GM19023 (cell line): ENCODE results near the gene FAM168A.
A peak's percentile ranks its signal among the peaks of the same experiment; 100 is the strongest.
"Not testable (repeated sequence)": the region's sequence is repeated elsewhere in the genome, so short reads cannot be mapped to it uniquely, and the experiment has no call there.

Source experiments
- ATAC-seq: cut with Tn5 transposase; IDR thresholded peaks from one replicate; pipeline ENCODE4 v1.9.1; 2021; ENCODE audit warnings: mild to moderate bottlenecking, moderate library complexity; ENCODE audit not compliant: unreplicated experiment

The FAM168A gene

DNA sequence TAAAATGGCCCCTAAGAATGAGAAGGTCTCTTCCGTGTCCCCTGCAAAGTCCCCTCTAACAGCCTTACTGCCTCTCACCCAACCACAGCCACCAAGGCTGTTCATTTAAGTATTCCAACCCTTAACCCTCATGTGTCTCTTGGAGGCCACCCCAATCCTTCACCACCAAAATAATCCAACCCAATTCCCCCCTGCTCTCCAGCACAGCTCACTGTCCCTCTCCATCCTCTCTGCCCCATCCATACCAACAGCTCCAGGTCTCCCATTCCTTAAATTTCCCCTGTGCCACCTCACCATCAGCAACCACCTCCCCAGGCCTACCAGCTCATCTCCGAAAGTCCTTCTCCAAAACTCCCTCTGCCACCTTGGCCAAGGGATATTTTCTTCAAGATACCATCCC is 1.4 kb downstream of the FAM168A start:
- ATAC-seq: no peak

DNA sequence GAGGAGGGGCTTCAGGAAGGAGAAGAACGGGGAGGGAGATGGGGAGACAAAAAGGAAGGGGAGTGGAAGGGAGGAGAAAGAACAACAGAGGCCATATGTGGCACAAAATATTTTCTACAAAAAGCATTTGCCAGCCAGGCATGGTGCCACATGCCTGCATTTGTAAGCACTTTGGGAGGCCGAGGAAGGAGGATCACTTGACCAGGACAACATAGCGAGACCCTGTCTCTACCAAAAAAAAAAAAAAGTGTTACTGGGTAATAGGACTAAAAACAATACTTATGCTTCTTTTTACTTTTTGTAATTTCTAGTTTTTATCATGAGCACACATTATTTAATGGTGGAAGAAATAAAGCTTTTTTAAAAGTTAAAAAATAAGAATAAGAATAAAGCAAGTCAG is 5.3 kb downstream of the FAM168A start:
- ATAC-seq: no peak

DNA sequence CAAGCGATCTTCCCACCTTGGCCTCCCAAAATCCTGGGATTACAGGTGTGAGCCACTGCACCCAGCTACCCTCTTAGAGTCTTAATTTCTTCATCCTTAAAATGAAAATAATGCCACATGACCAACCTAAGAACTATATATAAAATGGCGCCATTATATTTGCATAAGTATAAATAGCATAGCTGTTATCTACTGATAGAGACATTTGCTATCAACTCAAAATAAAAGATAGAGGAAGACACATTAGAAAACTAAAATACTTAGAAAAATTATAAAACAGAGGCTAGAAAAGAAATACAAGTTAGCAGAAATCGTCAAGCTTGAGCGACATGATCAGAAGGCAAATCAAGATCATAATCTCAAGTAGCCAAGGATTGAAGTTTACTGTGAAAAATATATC is 6.2 kb downstream of the FAM168A start:
- ATAC-seq: no peak

DNA sequence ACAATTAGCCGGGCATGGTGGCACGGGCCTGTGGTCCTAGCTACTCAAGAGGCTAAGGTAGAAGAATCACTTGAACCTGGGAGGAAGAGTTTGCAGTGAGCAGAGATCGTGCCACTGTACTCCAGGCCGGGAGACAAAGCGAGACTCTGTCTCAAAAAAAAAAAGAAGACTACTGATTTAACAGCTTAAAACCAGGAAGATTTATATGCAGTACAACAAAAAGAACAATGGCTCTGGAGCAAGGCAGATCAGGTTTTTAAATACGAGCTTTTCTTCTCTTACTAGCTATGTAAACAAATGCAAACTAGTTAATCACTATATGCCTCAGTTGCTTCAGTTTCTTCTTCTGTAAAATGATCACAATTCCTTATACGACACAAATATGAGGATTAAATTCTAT is 6.9 kb downstream of the FAM168A start:
- no peak for ATAC-seq

DNA sequence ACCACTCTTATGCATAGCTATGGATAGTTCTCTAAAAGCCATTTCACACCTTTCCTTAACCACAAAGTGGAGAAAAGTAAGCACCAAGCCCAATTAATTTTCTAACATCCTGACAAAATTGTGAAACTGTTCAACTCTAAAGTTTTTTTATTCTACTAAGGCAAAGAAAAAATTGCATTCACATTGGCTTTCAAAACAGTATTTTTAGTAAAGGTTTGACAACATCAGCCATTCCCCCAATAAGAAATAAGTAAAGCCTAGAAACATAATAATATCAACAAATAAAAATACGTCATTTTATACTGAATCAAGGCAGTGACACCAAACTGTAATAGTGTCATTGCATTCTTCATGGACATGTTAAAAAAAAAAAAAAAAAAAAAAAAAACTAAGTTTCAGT is 11.1 kb downstream of the FAM168A start:
- no peak for ATAC-seq

- ATAC-seq: no peak
These were observed 11.9 kb downstream of the FAM168A start for GRCh38 chr11:73585834-73586575.

DNA sequence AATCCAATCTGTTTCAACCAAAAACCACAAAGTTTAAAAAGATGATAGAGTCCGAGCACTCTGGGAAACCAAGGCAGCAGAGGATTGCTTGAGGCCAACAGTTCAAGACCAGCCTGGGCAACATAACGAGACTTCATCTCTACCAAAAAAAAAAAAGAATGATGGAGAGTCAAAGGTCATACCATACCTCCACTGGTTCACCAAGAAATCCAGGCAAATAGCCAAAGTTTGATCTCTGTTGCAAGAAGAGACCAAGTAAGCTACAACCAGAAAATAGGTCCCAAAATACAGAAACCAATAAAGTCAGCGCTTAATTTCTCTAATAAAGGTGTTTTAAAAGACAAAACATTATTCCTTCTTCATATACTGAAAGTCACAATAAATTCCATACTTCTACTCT is 13.1 kb downstream of the FAM168A start:
- no peak for ATAC-seq

GRCh38 chr11:73582653-73583052 is 15.3 kb downstream of the FAM168A start:
- ATAC-seq: no peak

DNA sequence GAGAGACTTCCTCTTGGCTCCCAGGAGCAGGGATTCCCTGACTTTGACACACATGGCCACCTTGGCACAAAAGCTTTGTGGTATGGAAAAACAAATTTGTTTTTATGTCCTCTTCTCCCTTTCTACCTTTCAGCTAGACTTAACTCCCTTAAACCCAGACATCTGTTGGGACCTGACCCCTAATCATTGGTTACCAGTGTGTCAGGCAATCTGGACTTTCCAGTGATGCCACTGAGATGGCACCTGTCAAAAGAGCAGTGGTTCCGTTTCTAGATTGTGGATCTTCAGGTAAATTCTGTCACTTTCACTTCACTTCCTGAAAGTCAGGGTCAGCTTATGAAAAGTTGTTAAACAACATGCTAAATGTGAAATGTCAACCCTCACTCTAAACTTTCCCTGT is 17.2 kb downstream of the FAM168A start:
- ATAC-seq: not testable (repeated sequence)

GRCh38 chr11:73579641-73580434 is 18.1 kb downstream of the FAM168A start:
- ATAC-seq: no peak

- ATAC-seq: peak; percentile 50
These were observed 19.2 kb downstream of the FAM168A start for GRCh38 chr11:73578592-73579185.

DNA sequence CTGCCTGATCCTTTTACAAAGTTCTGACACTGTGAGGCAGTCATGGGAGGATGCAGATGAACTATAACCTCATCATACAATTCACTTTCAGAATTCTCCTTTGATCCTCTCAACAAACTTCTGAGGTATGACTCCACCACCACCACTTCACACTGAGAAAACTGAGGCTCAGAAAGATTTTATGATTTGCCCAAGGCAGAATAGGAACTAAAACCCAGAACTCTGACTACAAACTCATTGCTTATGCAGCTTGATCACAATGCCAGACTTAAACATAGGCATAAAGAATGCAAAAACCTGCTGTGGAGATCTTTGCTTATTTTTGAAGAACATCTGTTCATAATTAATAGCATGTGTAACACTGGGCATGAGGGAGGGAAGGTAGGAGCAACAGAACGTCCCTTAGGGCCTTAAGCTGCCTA is 20.4 kb downstream of the FAM168A start:
- no peak for ATAC-seq

DNA sequence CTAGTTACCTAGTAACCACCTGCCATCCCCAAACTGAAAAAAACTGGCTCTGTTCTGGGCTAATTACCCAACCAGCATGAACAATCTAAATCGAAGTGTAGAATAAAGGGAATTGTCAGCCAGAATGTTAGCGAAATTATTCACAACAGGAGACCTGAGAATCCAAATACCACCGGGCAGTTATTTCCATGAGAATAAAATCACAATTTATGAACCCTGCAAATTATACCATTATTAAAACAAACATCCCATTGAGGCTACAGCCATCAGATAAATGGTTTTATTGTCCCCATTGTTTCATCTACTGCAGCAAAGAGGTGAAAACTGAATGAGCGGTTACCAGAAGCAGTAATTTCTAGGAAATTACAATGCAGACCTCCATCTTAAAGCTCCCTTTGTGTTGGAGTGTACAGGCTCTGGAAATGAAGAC is 21.7 kb downstream of the FAM168A start:
- ATAC-seq: no peak

DNA sequence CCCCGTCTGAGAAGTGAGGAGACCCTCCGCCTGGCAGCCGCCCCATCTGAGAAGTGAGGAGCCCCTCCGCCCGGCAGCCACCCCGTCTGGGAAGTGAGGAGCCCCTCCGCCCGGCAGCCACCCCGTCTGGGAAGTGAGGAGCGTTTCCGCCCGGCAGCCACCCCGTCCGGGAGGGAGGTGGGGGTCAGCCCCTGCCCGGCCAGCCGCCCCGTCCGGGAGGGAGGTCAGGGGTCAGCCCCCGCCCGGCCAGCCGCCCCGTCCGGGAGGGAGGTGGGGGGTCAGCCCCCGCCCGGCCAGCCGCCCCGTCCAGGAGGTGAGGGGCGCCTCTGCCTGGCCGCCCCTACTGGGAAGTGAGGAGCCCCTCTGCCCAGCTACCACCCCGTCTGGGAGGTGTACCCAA is 25.9 kb downstream of the FAM168A start:
- not testable (repeated sequence) for ATAC-seq

DNA sequence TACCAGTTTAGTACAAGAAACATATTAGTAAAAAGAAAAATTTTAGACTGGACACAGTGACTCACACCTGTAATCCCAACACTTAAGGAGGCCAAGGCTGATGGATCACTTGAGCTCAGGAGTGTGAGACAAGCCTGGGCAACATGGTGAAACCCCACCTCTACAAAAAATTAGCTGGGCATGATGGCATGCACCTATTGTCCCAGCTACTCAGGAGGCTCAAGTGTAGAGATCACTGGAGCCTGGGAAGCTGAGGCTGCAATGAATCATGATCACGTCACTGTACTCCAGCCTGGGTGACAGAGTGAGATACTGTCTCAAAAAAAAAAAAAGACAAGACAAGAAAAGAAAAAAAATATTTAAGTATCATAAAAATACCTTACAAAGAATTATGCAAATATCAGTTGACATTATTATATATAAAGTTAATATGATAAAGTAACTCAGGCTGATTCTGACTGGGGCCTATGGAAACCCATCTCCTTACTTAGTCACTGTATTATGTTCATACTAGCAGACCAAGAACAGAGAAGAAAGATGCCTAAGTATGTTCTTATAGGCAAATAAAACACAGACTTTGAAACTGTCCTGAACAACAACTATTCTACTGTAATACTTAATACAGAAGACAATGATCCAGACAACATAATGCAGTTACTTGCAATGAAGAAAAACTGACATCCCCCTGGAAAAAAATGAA is 27.3 kb downstream of the FAM168A start:
- no peak for ATAC-seq

GRCh38 chr11:73566977-73567755 is 30.7 kb downstream of the FAM168A start:
- no peak for ATAC-seq

DNA sequence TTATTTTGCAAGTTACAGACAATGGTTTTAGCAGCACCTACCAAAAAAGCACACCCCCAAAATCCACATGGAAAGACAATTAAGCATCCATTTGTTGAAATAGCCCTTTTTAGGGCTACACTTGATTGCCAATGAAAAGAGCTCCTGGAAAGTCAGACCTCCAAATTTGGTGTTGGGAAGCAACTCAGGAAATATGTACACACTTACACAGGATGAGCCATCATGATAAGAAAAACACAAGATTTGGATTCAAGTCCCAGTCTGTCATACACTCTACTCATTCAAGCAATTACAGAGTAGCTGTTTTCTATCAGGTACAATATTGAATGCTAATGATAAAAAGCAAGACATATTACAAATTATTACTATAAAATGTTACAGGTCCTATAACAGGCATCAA is 31.5 kb downstream of the FAM168A start:
- no peak for ATAC-seq

GRCh38 chr11:73565804-73566203 is 32.1 kb downstream of the FAM168A start:
- no peak for ATAC-seq

DNA sequence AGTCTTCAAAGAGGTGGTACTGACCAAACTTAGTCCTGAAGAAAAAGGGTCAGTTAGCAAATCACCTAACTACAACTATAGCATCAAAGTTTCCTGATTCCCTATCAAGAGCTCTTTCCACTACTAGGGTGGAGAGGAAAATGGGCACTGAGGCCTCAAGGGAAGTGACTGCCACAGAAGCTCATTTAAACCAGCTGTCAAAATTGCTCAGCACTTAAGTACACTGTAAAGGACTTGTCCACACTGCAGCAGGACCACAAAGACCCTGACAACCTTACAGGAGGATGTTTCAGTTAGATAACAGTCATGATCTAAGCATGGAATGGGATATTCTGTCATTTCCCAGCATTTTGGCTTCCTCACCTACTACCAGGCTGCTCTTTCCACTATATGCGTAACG is 33.0 kb downstream of the FAM168A start:
- ATAC-seq: no peak

DNA sequence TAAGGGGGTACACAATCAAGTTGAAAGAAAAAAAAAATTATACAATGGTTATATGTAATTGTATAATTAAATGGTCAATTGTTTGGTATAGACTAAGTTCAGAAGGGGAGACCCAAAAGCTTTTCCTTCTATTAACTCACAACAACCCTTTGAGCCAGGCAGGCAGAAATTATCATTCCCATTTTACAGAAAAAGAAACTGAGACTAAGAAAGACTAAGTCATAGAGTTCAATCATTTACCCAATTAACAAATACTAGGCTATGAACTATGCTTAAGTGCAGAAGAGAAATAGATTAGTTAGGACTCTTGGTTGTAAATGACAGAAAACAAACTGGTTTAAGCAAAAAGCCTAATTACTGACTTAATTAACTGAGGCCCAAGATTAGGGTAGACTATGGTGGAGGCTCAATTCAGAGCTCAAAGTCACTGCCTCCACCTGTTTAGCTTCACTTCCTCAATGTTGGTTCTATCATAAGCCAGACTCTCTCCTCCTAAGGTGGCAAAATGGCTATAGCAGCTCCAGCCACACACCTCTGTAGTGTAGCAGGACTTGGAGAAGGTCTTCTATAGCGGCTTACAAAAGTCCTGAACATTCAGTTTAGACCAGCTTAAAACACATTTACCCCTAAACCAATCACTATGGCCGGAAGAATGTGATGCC is 34.2 kb downstream of the FAM168A start:
- ATAC-seq: no peak
